ENCODE data around the gene USP22. TPM values are rescaled to one million over a fixed set of nuclear protein-coding genes. Genes with fewer than 3 reads are reported as not detected.

The USP22 gene
- total and polyA plus RNA-seq, 2 donors (not counting 3 experiments of a cell fraction or from before 2014, with no cell fraction given), result 204 to 260 TPM

DNA sequence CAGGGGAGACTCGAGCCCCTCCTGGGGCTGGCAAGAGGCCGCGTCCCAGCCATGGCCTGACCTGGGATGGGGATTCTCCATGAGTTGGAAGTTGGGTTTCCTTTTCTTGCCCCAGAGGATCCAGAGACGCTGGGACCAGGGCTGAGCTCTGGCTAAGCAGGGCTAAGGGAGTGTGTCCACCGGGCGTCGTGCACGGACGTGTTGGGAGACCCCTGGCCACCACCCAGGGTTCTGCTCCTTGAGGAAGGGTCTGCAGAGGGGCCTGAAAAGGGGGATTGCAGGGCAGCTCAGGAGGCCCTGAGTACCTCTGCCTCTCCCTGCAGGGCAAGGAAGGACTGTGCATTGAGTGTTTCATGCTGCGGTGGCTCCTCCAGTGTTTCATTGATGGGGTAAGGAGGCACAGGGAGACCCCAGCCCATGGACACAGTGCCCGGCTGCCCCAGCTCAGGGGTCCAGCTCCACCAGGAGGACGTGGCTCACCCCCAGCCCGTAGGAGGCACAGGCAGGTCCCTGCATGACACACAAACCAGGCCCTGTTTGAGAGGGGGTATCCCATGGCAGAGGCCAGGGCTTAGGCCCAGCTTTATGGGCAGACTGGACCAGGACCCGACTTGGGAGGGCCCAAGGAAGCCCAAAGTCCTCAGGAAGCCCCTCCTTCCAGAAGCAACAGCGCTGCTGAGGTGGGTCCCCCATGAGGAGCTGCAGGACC is 47.5 kb downstream of the USP22 start:
- H3K9me1 ChIP-seq (replicated peaks; ENCODE audit: control insufficient read depth, extremely low read depth, insufficient read depth, low read length), result no peaks in the 10 kb centered on the region
- ChIA-PET CTCF (interaction anchor here (0.6 to 5.8 kb wide), 4 partner anchors 10 to 193 kb away, joined by 3 to 157 read pairs (median 3); no protein-coding TSS in a partner anchor), POLR2A (no interaction called here)
- no peak for TF ChIP-seq JUN (IDR thresholded peaks at IDR 0.05; ENCODE audit: borderline replicate concordance, insufficient read depth, insufficient read length, low read depth)
- TF ChIP-seq POLR2A (IDR thresholded peaks at IDR 0.05; ENCODE audit: low read depth, low read length), result no peak
- TF ChIP-seq, protein P1, sequence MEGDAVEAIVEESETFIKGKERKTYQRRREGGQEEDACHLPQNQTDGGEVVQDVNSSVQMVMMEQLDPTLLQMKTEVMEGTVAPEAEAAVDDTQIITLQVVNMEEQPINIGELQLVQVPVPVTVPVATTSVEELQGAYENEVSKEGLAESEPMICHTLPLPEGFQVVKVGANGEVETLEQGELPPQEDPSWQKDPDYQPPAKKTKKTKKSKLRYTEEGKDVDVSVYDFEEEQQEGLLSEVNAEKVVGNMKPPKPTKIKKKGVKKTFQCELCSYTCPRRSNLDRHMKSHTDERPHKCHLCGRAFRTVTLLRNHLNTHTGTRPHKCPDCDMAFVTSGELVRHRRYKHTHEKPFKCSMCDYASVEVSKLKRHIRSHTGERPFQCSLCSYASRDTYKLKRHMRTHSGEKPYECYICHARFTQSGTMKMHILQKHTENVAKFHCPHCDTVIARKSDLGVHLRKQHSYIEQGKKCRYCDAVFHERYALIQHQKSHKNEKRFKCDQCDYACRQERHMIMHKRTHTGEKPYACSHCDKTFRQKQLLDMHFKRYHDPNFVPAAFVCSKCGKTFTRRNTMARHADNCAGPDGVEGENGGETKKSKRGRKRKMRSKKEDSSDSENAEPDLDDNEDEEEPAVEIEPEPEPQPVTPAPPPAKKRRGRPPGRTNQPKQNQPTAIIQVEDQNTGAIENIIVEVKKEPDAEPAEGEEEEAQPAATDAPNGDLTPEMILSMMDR (IDR thresholded peaks at IDR 0.05; ENCODE audit: extremely low read depth in 1 of 2, insufficient read depth in 1 of 2, low read depth in 1 of 2, low read length in 2 of 2), result no peak
- no peak for TF ChIP-seq MYC (IDR thresholded peaks at IDR 0.05; ENCODE audit: low read depth, low read length)
- no peak for TF ChIP-seq GATA2 (IDR thresholded peaks at IDR 0.05; ENCODE audit: insufficient read depth, insufficient read length, low read depth, low read length)
- TF ChIP-seq MAX (IDR thresholded peaks at IDR 0.05; ENCODE audit: insufficient read depth, insufficient read length), result no peak
- no peak for TF ChIP-seq FOS (IDR thresholded peaks at IDR 0.05; ENCODE audit: borderline replicate concordance, insufficient read depth, low read length)
- no peak for TF ChIP-seq EZH2 (IDR thresholded peaks at IDR 0.05; ENCODE audit: borderline replicate concordance, low read depth, low read length, severe bottlenecking)
- no peak for TF ChIP-seq POLR2AphosphoS5 (IDR thresholded peaks at IDR 0.05; ENCODE audit: insufficient read depth, low read depth, low read length)
- FAIRE-seq (no peak), DNase-seq (ENCODE audit: low read depth, low spot score) (no peak)
- intact Hi-C loops (cut with micrococcal nuclease) (no loop called here), dilution Hi-C loops (cut with MboI; ENCODE audit: extremely low pct_ligation_motif_present, low sequenced_read_pairs) (no loop called here)
- no peak overlapping the region for H3K9ac ChIP-seq (replicated peaks; ENCODE audit: extremely low read depth, insufficient read depth, low read length)
- no peaks in the 10 kb centered on the region for H3K4me1 ChIP-seq (ENCODE audit: control insufficient read depth, extremely low read depth, insufficient read depth, low read length)
- H4K20me1 ChIP-seq (replicated peaks; ENCODE audit: control insufficient read depth, extremely low read depth, insufficient read depth, low read length), result no peaks in the 10 kb centered on the region
- no TSS peak for BruUV-seq (replicated peaks)
- no peak overlapping the region for H3K4me2 ChIP-seq (ENCODE audit: insufficient read depth, low read length)
- H3K27me3 ChIP-seq (ENCODE audit: control insufficient read depth in 2 of 2, insufficient read depth in 2 of 2, low read length in 2 of 2), result no peaks in the 10 kb centered on the region
- H2AFZ ChIP-seq (ENCODE audit: low read depth, low read length), result no peak overlapping the region
- peaks cover 4 to 12% of the 10 kb centered on the region in 2 experiments for H3K36me3 ChIP-seq (ENCODE audit: control insufficient read depth in 2 of 2, extremely low read depth in 1 of 2, insufficient read depth in 2 of 2, low read length in 2 of 2)
- no peak overlapping the region for H3K4me3 ChIP-seq (replicated peaks in 1 of 3; ENCODE audit: insufficient read depth in 1 of 3, low read depth in 1 of 3, low read length in 3 of 3)
- H3K9me3 ChIP-seq (replicated peaks; ENCODE audit: control insufficient read depth, insufficient read depth, low read length), result no peaks in the 10 kb centered on the region
- H3K27ac ChIP-seq (ENCODE audit: insufficient read depth, low read depth, low read length), result no peak overlapping the region
- peaks cover under 1% of the 10 kb centered on the region for H3K79me2 ChIP-seq (ENCODE audit: control insufficient read depth, insufficient read depth, low read length)
